ENCODE results near the gene PSMD12.
"Not testable (repeated sequence)": the region's sequence is repeated elsewhere in the genome, so short reads cannot be mapped to it uniquely, and the experiment has no call there.

PSMD12 gene

GRCh38 chr17:67353929-67354574, 12.3 kb downstream of the PSMD12 start:
- no peak for DNase-seq (ENCODE audit: low spot score)

DNA sequence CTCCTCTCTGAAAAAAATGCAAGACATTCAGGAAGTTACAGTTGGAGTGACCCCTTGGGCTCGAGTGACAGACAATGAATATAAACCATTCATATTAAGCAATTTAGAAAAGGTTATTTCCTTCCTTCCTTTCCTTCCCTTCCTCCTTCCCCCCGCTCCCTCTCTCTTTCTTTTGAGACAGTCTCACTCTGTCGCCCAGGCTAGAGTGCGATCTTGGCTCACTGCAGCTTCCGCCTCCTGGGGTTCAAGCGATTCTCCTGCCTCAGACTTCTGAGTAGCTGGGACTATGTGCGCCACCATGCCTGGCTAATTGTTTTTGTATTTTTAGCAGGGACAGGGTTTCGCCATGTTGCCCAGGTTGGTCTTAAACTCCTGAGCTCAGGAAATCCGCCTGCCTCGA, 13.2 kb downstream of the PSMD12 start:
- no peak for DNase-seq (ENCODE audit: low spot score)

DNA sequence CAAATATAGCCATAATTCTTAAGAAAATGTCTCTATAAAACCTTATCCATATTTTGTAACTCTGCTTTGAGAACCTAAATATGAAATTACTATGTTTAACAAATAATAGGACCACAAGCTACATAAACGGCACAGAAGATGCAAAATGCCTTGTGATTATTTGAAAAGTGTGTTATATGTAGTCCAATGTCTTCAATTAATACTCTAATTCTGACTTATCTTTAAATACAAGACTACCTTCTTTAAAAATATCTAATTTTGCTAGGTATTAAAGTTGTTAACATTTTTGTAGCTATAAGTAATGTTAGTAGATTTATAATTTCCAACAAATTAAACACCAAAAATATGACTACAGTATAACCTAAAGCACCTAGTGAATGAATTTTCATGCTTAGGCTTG, 17.0 kb downstream of the PSMD12 start:
- no peak for DNase-seq (ENCODE audit: low spot score)

GRCh38 chr17:67347826-67348225, 18.6 kb downstream of the PSMD12 start:
- no peak for DNase-seq (ENCODE audit: low spot score)

DNA sequence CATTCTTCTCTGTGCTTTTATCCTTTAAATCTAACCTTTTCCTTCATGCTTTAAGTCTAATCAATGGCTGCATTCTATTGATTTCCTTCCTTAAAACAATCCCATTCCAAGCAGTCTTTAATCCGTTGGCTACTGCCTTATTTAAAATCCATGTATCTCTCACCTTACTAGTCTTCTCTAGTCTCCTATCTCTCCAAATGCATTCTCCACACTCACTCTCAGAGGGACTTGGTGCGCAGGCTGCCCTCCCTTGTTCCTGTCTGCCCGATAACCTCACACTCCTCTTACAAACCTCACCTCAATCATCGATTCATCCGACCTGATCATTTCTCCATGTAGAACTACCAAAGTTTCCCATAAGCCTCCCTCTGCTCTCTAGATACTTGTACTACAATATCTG, 23.1 kb downstream of the PSMD12 start:
- DNase-seq (ENCODE audit: low spot score) = no peak

GRCh38 chr17:67338353-67338752, 28.0 kb downstream of the PSMD12 start:
- not testable (repeated sequence) for DNase-seq (ENCODE audit: low spot score)

- no peak for DNase-seq (ENCODE audit: low spot score)
These were observed 29.5 kb downstream of the PSMD12 start for GRCh38 chr17:67336859-67337258.

GRCh38 chr17:67335245-67335835, 31.0 kb downstream of the PSMD12 start:
- no peak for DNase-seq (ENCODE audit: low spot score)

DNA sequence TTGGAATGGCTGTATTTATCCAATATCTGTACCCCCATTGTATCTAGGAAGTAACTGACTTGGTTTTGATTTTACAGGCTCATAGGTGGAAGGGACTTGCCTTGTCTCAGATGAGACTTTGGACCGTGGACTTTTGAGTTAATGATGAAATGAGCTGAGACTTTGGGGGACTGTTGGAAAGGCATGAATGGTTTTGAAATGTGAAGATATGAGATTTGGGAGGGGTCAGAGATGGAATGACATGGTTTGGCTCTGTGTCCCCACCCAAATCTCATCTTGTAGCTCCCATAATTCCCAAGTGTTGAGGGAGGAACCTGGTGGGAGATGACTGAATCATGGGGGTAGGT, 34.2 kb downstream of the PSMD12 start:
- not testable (repeated sequence) for DNase-seq (ENCODE audit: low spot score)

GRCh38 chr17:67331381-67332161, 34.8 kb downstream of the PSMD12 start:
- DNase-seq (ENCODE audit: low spot score) = not testable (repeated sequence)

- no peak for DNase-seq (ENCODE audit: low spot score)
These were observed 38.4 kb downstream of the PSMD12 start for GRCh38 chr17:67328026-67328425.

GRCh38 chr17:67326959-67327745, 39.2 kb downstream of the PSMD12 start:
- DNase-seq (ENCODE audit: low spot score) = not testable (repeated sequence)

- DNase-seq (ENCODE audit: low spot score) = no peak
These were observed 39.9 kb downstream of the PSMD12 start for GRCh38 chr17:67326440-67326839.

- DNase-seq (ENCODE audit: low spot score) = no peak
These were observed 42.0 kb downstream of the PSMD12 start for GRCh38 chr17:67324330-67324729.

- DNase-seq (ENCODE audit: low spot score) = no peak
These were observed 42.9 kb downstream of the PSMD12 start for GRCh38 chr17:67323445-67323844.

DNA sequence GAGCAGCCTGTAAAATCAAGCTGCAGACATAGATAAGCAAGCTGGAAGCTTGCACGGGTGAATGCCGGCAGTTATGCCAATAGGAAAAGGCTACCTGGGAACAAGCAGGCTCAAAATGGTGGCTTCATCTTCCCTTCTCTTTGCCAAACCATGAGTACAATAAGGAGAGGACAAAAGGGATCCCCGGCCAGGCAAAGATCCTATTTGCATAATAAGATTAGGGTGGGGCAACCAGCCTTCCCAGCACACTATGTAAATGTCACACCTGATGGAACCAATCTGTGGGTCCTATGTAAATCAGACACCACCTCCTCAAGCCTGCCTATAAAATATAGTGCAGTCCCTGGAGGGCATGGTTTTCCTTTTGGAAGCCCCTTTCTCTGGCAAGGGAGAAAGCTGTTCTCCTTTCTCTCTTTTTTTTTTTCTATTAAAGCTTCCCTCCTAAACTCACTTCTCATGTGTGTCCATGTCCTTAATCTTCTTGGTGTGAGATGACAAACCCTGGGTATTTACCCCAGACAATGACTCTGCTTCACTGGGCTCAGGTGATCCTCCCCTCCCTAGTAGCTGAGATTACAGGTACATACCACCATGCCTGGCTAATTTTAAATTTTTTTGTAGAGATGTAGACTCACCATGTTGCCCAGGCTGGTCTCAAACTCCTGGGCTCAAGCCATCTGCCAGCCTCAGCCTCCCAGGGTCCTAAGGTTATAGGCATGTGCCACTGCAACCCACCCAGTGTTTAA, 44.2 kb downstream of the PSMD12 start:
- no peak for DNase-seq (ENCODE audit: low spot score)

DNA sequence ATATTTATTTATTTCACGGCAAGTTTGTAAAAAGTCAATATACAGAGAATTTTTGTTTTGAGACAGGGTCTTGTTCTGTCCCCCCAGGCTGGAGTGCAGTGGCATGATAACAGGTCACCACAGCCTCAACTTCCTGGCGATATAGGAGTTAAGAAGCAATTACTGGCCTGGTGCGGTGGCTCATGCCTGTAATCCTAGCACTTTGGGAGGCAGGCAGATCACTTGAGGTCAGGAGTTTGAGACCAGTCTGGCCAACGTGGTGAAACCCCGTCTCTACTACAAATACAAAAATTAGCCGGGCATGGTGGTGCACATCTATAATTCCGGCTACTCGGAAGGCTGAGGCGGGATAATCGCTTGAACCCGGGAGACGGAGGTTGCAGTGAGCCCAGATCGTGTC, 44.9 kb downstream of the PSMD12 start:
- DNase-seq (ENCODE audit: low spot score) = not testable (repeated sequence)

GRCh38 chr17:67316781-67317180, 49.6 kb downstream of the PSMD12 start:
- DNase-seq (ENCODE audit: low spot score) = no peak

DNA sequence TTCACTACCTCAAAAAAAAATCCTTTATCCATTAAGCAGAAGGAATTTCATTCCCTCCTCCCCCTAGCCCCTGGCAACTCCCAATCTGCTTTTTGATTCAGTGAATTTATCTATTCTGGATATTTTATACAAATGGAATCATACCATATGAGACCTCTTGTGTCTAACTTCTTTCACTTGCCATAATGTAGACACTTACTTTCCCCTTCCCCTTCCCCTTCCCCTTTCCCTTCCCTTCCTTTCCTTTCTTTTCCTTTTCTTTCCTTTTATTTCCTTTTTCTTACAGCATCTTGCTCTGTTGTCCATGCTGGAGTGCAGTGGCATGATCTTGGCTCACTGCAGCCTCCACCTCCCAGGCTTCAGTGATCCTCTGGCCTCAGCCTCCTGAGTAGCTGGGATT, 50.5 kb downstream of the PSMD12 start:
- no peak for DNase-seq (ENCODE audit: low spot score)

- DNase-seq (ENCODE audit: low spot score) = no peak
These were observed 54.1 kb downstream of the PSMD12 start for GRCh38 chr17:67312265-67312664.

DNA sequence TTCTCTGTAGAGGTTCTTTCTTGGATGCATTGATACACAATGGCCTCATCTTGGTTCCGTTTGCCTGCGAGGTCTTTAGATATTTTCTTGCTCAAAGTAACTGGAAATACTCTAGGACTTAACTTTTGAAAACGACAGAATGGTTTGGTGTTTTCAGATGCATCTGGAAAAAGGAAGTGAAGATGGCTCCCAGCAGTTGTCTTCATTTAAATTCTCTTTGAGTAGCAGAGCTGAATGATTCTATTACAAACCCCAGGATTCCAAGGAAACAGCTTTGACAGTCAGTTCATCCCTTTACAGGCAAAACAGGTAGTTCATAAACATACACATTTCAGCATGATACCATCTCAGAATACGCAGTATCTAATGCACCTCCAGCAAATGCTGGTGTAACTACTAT, 54.8 kb downstream of the PSMD12 start:
- DNase-seq (ENCODE audit: low spot score) = no peak

DNA sequence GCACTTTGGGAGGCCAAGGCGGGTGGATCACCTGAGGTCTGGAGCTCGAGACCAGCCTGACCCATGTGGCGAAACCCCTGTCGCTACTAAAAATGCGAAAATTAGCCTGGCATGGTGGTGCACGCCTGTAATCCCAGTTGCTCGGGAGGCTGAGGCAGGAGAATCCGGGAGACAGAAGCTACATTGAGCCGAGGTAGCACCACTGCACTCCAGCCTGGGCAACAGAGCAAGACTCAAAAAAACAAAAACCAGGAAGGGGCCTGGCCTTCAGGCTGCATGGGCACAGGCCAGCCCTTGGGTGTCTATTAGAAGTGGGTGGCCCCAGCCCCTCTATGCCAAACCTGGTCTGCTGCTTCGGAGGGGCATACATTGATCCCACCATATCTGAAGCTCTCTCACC, 56.0 kb downstream of the PSMD12 start:
- no peak for DNase-seq (ENCODE audit: low spot score)
